Natural killer cell (primary cell): ENCODE measurements around the gene SMARCC1. TPM values are rescaled to one million over a fixed set of nuclear protein-coding genes. Genes with fewer than 3 reads are reported as not detected.
A peak's percentile ranks its signal among the peaks of the same experiment; 100 is the strongest.

Experiments used
- ATAC-seq, 3 donors: fragments of 150-1000 bp in 2 of 3; fragments of 200-7000 bp in 1 of 3; cut with Tn5 transposase; 1 replicate in 1 of 3; 2 replicates in 2 of 3; pipeline ENCODE4 v1.10.0; 2021; ENCODE audit warnings: mild to moderate bottlenecking in 2 of 3, moderate library complexity in 2 of 3
- DNase-seq, 2 donors: peaks; one replicate each; pipeline versions ENCODE4 v3.0.0 to v3.0.0-alpha.2; 2013 to 2021; ENCODE audit warnings: mixed read lengths in 1 of 2
- H3K27ac ChIP-seq: one replicate; pipeline ENCODE4 v1.5.1; 2013; ENCODE audit warnings: mild to moderate bottlenecking, low read length
- H3K27me3 ChIP-seq: one replicate; pipeline ENCODE4 v1.6.1; 2013; ENCODE audit warnings: low read length; ENCODE audit not compliant: control insufficient read depth, insufficient read depth
- H3K36me3 ChIP-seq: one replicate; pipeline ENCODE4 v1.6.1; 2013; ENCODE audit warnings: low read length; ENCODE audit not compliant: control insufficient read depth, insufficient read depth
- H3K4me1 ChIP-seq: one replicate; pipeline ENCODE4 v1.6.1; 2013; ENCODE audit warnings: low read length; ENCODE audit not compliant: control insufficient read depth, insufficient read depth
- H3K4me3 ChIP-seq: one replicate; pipeline ENCODE4 v1.5.1; 2013; ENCODE audit warnings: low read length
- H3K9me3 ChIP-seq: one replicate; pipeline ENCODE4 v1.6.1; 2013; ENCODE audit warnings: low read length; ENCODE audit not compliant: control insufficient read depth, insufficient read depth
- H3K27ac Mint-ChIP-seq, 2 donors: one replicate each; pipeline ENCODE4 v1.8.0; 2022; ENCODE audit warnings: mild to moderate bottlenecking in 2 of 2, mixed read lengths in 2 of 2, moderate library complexity in 1 of 2
- H3K27me3 Mint-ChIP-seq, 2 donors: one replicate each; pipeline ENCODE4 v1.8.0; 2022; ENCODE audit warnings: low read depth in 2 of 2, mixed read lengths in 2 of 2
- H3K36me3 Mint-ChIP-seq: one replicate; pipeline ENCODE4 v1.8.0; 2022; ENCODE audit warnings: mixed read lengths
- H3K4me1 Mint-ChIP-seq, 2 donors: one replicate each; pipeline ENCODE4 v1.8.0; 2022; ENCODE audit warnings: mixed read lengths in 2 of 2
- H3K4me3 Mint-ChIP-seq: one replicate; pipeline ENCODE4 v1.8.0; 2022; ENCODE audit warnings: mild to moderate bottlenecking, moderate library complexity, mixed read lengths
- H3K9me3 Mint-ChIP-seq, 2 donors: one replicate each; pipeline ENCODE4 v1.8.0; 2022; ENCODE audit warnings: mixed read lengths in 2 of 2
- WGBS: methylation state at CpG from one replicate; pipeline ENCODE4 v1.1.7; 2013; ENCODE audit warnings: missing lambda C conversion rate; ENCODE audit not compliant: insufficient coverage; 5-methylcytosine and 5-hydroxymethylcytosine counted together
- intact Hi-C: fragments of 100-400 bp; cut with micrococcal nuclease; formaldehyde crosslinking; loops from one replicate; pipeline ENCODE4 v1.14.2; 2022
- total RNA-seq, 4 donors: library from RNA; stranded (reverse); fragments of 120-200 nt in 1 of 4; gene quantifications; one replicate each; pipeline versions ENCODE4 v1.2.3 to v1.2.4, GENCODE V29; 2013 to 2022
- TF ChIP-seq, protein P1 (sequence below): fragments of 200-600 bp; IDR thresholded peaks from one replicate; pipeline ENCODE4 v1.8.0; 2022; ENCODE audit warnings: antibody characterized with exemption

The SMARCC1 gene
- total RNA-seq, 3 donors from 2014 or later (not counting 1 experiment from before 2014, with no cell fraction given), result 96.1 to 108 (median 102) TPM

DNA sequence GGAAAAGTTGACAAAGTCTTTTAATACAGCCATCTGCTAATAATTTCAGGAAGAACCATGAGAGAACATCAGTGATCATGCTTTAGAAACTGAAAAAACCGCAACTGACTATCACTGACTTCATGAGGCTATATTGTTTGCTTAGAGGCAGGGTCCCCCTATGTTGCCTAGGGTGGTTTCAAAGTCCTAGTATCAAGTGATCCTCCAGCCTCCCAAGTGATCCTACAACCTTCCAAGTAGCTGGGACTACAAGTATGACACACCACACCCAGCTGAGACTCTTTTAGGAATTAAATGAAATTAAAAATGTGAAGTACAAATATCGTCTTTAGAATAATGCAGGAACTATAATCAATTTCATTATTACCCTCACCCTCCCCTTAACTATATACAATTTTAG lies 144.8 kb downstream of the SMARCC1 start:
- Histone ChIP-seq H3K9me3 (no peaks in the 10 kb centered on the region), H3K27ac (no peak overlapping the region), H3K4me3 (no peak overlapping the region), H3K27me3 (no peaks in the 10 kb centered on the region), H3K4me1 (no peaks in the 10 kb centered on the region), H3K36me3 (peaks cover 49% of the 10 kb centered on the region)
- H3K36me3 Mint-ChIP-seq, result peaks cover 21% of the 10 kb centered on the region
- no peak overlapping the region for H3K27ac Mint-ChIP-seq
- no peak overlapping the region for H3K4me3 Mint-ChIP-seq
- no peaks in the 10 kb centered on the region for H3K9me3 Mint-ChIP-seq
- H3K4me1 Mint-ChIP-seq, result no peaks in the 10 kb centered on the region
- intact Hi-C loops, result no loop called here
- ATAC-seq, result no peak
- TF ChIP-seq, protein P1, sequence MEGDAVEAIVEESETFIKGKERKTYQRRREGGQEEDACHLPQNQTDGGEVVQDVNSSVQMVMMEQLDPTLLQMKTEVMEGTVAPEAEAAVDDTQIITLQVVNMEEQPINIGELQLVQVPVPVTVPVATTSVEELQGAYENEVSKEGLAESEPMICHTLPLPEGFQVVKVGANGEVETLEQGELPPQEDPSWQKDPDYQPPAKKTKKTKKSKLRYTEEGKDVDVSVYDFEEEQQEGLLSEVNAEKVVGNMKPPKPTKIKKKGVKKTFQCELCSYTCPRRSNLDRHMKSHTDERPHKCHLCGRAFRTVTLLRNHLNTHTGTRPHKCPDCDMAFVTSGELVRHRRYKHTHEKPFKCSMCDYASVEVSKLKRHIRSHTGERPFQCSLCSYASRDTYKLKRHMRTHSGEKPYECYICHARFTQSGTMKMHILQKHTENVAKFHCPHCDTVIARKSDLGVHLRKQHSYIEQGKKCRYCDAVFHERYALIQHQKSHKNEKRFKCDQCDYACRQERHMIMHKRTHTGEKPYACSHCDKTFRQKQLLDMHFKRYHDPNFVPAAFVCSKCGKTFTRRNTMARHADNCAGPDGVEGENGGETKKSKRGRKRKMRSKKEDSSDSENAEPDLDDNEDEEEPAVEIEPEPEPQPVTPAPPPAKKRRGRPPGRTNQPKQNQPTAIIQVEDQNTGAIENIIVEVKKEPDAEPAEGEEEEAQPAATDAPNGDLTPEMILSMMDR, result no peak
- H3K27me3 Mint-ChIP-seq, result no peaks in the 10 kb centered on the region
- DNase-seq, result no peak
- WGBS, result 100% methylated on average over 2 of the region's 2 CpGs

DNA sequence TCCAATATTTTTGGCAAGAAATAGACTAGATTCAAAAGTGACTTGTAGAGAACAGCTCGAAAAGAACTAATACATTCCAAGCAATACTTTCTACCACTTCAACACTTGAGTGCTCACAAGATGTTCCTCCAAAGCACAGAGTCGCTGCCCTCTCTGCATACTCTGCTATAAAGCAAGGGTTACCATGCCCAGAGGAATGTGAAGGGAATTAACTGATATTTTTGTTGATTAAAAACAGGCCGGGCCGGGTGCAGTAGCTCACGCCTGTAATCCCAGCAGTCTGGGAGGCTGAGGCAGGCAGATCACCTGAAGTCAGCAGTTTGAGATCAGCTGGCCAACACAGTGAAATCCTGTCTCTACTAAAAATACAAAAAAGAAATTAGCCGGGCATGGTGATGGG lies 145.5 kb downstream of the SMARCC1 start:
- H3K4me1 ChIP-seq, result no peaks in the 10 kb centered on the region
- peaks cover 52% of the 10 kb centered on the region for H3K36me3 ChIP-seq
- Mint-ChIP-seq H3K4me3 (no peak overlapping the region), H3K9me3 (no peaks in the 10 kb centered on the region), H3K27ac (no peak overlapping the region), H3K36me3 (peaks cover 28% of the 10 kb centered on the region), H3K4me1 (no peaks in the 10 kb centered on the region), H3K27me3 (no peaks in the 10 kb centered on the region)
- no peak overlapping the region for H3K4me3 ChIP-seq
- H3K27ac ChIP-seq, result no peak overlapping the region
- H3K27me3 ChIP-seq, result no peaks in the 10 kb centered on the region
- DNase-seq (no peak), ATAC-seq (no peak)
- intact Hi-C loops, result no loop called here
- TF ChIP-seq, protein P1, result no peak
- 94% methylated on average over 6 of the region's 6 CpGs for WGBS
- no peaks in the 10 kb centered on the region for H3K9me3 ChIP-seq

DNA sequence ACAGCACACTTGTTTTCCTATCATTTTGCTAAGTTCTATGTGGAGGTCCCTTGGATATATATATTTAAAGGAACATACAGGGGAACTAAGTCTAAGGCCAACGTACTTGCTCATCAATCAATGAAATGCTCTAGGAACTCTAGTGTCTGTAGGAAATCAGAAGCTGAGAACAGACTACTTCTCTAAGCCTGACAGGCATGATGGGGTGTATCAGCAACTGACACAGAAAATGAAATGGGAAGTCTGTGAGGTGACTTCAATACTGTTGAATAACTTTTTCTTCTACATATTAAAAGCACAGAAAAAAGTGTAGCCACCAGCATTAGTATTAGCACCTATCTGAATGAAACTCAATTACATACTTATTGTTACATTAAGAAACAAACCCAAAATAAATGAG lies 146.2 kb downstream of the SMARCC1 start:
- Mint-ChIP-seq H3K36me3 (peaks cover 30% of the 10 kb centered on the region), H3K4me3 (no peak overlapping the region), H3K27ac (peak overlapping the region in 1 of 2 donors; percentile 53), H3K27me3 (no peaks in the 10 kb centered on the region), H3K4me1 (no peaks in the 10 kb centered on the region), H3K9me3 (no peaks in the 10 kb centered on the region)
- Histone ChIP-seq H3K27ac (no peak overlapping the region), H3K36me3 (peaks cover 54% of the 10 kb centered on the region), H3K4me1 (no peaks in the 10 kb centered on the region), H3K4me3 (no peak overlapping the region), H3K9me3 (no peaks in the 10 kb centered on the region), H3K27me3 (no peaks in the 10 kb centered on the region)
- TF ChIP-seq, protein P1, result no peak
- intact Hi-C loops, result no loop called here
- DNase-seq (no peak), ATAC-seq (no peak)
- WGBS, result 75% methylated on average over 1 of the region's 1 CpG

DNA sequence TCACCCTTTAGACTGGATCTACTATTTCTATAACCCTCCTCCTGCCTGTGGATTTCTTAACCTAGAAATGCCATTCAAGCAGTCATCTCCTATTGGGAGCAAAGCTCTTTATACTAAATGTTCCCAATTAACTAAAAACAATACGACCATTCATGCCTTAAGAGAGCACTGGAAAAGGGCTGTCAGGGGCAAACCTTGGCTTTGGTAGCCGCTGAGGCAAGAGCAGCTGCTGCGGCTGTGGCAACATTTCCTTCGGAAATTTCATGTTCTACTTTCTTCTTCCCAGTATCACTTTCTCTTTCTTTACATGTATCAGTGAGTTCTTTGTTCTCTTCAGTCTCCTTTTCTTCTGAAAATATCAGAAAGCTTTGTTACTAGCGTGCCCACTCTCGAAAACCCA lies 146.7 kb downstream of the SMARCC1 start:
- Histone ChIP-seq H3K27ac (no peak overlapping the region), H3K4me1 (no peaks in the 10 kb centered on the region), H3K4me3 (no peak overlapping the region), H3K27me3 (no peaks in the 10 kb centered on the region), H3K9me3 (no peaks in the 10 kb centered on the region), H3K36me3 (peaks cover 58% of the 10 kb centered on the region)
- Mint-ChIP-seq H3K9me3 (no peaks in the 10 kb centered on the region), H3K4me3 (no peak overlapping the region), H3K36me3 (peaks cover 30% of the 10 kb centered on the region), H3K4me1 (no peaks in the 10 kb centered on the region), H3K27ac (peak overlapping the region in 1 of 2 donors; percentile 53), H3K27me3 (no peaks in the 10 kb centered on the region)
- DNase-seq, result no peak
- WGBS, result 86% methylated on average over 6 of the region's 6 CpGs
- ATAC-seq, result no peak
- intact Hi-C loops, result no loop called here
- TF ChIP-seq, protein P1, result no peak
